GM10248 (cell line): Measurements from ENCODE around the gene ATP5MG.
A peak's percentile ranks its signal among the peaks of the same experiment; 100 is the strongest.

Experiments
- CTCF ChIA-PET: fragments of 300-600 bp; sonication (Branson Sonifier 250); formaldehyde crosslinking; extraction: SDS; loops from one replicate; lab custom pipeline; 2021; ENCODE audit warnings: antibody characterized with exemption; lab: Yijun Ruan, JAX
- POLR2A ChIA-PET: fragments of 350-650 bp; sonication (Branson Sonifier 250); formaldehyde crosslinking; extraction: SDS; loops from one replicate; lab custom pipeline; 2020; ENCODE audit warnings: antibody characterized with exemption; lab: Yijun Ruan, JAX
- DNase-seq: peaks from one replicate; pipeline ENCODE4 v3.0.0; 2012; ENCODE audit errors: extremely low spot score
- TF ChIP-seq, protein P1 (sequence below): IDR thresholded peaks from 2 replicates; pipeline ENCODE4 v1.5.1; 2012; ENCODE audit warnings: mild to moderate bottlenecking, low read depth; ENCODE audit errors: extremely low read depth, missing control alignments, control extremely low read depth

ATP5MG gene

DNA sequence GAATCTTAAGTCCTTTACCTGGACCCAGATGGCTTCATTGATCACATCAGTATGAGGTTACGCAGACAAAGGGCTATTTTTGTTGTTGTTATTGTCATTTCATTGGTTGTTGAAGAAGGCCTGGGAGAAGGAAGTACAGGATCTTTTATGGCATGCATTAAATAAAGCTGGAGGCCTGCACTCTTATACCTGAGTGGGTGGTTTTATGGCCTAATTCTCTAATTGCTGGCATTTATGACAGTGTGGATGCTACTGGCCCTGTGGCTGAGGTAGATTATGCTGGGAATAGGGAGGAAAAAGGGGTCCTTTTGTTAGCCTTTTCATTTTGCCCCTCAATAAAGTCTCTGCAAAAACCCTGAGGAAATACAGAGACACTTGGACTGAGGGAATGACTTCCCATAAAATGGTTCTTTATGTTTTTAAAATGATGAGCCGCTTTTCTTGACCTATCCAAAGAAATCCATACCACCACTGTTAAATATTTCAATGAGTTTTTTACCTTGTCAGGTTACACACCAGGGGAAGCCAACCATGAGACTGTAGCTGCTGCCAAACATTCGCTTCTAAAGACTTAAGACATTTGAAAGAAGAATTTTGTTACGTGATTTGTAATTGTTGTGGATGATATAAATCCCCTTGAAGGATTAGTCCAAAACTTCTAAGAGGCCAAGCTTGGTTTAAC is 41.6 kb downstream of the ATP5MG start:
- POLR2A ChIA-PET = interaction anchor here (1.1 to 1.2 kb wide), 2 partner anchors 8 to 66 kb away, joined by 3 to 4 read pairs; no protein-coding TSS in a partner anchor
- DNase-seq = no peak
- CTCF ChIA-PET = interaction anchor here (0.7 to 1.9 kb wide), 3 partner anchors 8 to 33 kb away, joined by 3 to 8 read pairs (median 3); partner anchors contain the start of gene KMT2A
- TF ChIP-seq, protein P1, sequence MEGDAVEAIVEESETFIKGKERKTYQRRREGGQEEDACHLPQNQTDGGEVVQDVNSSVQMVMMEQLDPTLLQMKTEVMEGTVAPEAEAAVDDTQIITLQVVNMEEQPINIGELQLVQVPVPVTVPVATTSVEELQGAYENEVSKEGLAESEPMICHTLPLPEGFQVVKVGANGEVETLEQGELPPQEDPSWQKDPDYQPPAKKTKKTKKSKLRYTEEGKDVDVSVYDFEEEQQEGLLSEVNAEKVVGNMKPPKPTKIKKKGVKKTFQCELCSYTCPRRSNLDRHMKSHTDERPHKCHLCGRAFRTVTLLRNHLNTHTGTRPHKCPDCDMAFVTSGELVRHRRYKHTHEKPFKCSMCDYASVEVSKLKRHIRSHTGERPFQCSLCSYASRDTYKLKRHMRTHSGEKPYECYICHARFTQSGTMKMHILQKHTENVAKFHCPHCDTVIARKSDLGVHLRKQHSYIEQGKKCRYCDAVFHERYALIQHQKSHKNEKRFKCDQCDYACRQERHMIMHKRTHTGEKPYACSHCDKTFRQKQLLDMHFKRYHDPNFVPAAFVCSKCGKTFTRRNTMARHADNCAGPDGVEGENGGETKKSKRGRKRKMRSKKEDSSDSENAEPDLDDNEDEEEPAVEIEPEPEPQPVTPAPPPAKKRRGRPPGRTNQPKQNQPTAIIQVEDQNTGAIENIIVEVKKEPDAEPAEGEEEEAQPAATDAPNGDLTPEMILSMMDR = no peak

DNA sequence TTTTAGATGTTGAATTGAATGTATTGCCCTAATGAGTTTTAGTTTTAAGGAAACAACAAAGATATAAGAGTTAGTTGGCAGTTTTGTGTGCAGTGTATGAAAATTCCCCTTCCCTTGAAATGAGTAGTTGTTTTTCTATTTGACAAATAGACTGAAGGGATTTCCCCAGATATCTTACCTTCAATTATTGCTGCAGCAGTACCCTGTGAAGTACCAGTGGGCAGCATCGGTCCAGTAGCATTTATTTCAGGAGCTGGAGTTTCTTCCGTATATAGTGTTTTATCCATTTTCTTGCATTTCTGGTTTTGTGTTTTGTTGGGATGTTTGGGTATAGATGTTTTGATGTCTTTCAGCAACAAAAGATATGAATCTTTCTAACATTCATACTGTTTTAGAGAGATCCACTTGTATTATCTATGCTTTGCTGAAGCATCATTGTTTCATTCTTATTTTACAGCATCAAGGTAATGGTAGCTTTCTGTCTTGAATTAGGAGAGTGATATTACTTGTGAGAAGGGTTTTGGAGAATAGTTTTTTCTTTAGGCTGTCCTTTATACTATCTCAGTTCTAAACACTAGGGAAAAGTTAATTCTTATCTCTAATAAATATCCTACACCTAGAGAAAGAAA is 42.3 kb downstream of the ATP5MG start:
- ChIA-PET CTCF (interaction anchor here (0.7 to 1.9 kb wide), 5 partner anchors 8 to 33 kb away, joined by 3 to 8 read pairs (median 3); partner anchors contain the start of gene KMT2A), POLR2A (interaction anchor here (1.1 to 1.2 kb wide), 2 partner anchors 9 to 67 kb away, joined by 3 to 4 read pairs; no protein-coding TSS in a partner anchor)
- peak; percentile 37 for DNase-seq
- TF ChIP-seq, protein P1 = no peak

DNA sequence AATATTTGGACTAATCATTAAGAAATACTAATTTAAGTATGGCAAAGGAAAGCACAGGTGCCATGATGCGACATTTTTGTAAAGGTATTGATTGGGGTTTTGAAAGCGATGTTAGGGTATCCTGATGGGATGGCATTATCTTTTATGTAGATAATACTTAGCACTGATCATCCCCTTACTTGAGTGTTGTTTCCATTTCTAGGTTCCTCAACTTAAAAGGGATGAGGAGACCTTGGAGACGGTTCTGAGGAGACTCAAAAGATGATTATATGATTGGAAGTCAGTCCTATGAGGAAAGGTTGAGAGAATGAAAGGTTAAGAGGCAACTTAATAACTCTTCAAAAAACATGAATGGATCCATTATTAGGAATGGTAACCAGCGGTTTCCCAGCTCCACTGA is 46.0 kb downstream of the ATP5MG start:
- ChIA-PET CTCF (interaction anchor here (0.9 to 1.3 kb wide), 3 partner anchors 12 to 35 kb away, joined by 3 read pairs; no protein-coding TSS in a partner anchor), POLR2A (no interaction called here)
- TF ChIP-seq, protein P1 = no peak
- DNase-seq = no peak

DNA sequence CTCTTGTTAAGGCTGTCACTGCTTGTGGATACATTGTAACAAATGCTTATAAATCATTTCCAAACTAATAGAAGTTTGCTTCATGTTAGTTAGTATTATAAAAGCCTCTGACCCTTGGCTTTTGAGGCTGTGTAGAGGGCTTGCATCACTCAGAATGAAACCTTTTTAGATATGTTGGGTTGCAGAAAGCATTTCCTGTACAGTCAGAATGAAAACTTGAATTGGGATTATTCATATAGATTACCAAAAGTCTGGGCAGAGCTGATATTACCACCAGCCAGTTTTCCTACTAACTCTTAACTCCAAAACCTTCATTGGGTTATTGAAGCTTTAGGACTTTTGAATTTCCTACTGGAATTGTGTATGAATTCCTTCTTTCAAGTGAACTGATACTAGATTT is 46.9 kb downstream of the ATP5MG start:
- DNase-seq = peak; percentile 66
- POLR2A ChIA-PET = interaction anchor here (0.6 kb wide), 1 partner anchor 196 kb away, joined by 3 read pairs; the partner anchor contains the start of gene MPZL3
- TF ChIP-seq, protein P1 = no peak
- CTCF ChIA-PET = interaction anchor here (0.9 to 1.3 kb wide), 3 partner anchors 11 to 36 kb away, joined by 3 read pairs; no protein-coding TSS in a partner anchor

DNA sequence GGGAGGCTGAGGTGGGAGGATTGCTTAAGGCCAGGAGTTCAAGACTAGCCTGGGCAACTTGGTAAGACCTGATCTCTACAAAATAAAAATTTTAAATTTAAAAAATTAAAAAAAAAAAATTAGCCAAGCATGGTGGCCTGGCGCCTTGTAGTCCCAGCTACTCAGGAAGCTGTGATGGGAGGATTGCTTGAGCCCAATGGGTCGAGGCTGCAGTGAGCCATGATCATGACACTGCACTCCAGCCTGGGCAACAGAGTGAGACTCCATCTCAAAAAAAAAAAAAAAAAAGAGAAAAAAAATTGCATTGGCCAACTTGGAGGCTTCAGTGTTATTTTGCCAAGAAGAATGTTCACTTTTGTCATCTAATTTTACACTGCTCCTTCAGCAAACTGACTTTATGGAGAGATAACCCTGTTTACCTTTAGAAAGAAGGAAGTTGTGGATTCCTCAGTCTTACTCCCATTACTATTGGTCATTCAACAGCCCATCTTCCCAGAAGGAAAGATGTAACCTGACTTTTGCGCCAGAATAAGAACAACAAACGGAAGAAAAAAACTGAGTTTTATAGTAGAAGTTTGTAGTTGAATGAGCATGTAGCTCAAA is 48.0 kb downstream of the ATP5MG start:
- ChIA-PET CTCF (interaction anchor here (1.0 kb wide), 1 partner anchor 12 kb away, joined by 3 read pairs; no protein-coding TSS in a partner anchor), POLR2A (no interaction called here)
- DNase-seq = no peak
- TF ChIP-seq, protein P1 = no peak

DNA sequence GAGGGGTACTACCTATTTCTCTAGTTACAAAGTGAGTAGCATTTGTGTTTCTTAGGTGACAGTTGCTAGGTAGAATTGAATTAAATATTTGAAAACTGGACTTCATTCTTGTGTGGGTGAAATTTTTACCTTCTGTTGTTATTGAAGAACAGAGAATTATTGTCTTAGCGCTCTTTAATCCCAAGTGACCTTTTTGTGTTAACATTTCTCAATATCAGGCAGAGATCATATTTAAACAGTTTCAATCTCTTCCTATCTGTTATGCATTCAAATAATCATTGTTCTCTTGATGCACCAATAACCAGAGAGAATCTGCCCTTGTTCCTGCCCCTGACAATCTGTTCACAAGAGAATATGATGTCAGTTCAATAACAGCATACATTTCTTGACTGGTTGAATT is 49.0 kb downstream of the ATP5MG start:
- CTCF ChIA-PET = interaction anchor here (1.0 kb wide), 1 partner anchor 11 kb away, joined by 3 read pairs; no protein-coding TSS in a partner anchor

More for the DNA sequence above, 49.0 kb downstream of the ATP5MG start:
- no peak for DNase-seq
- TF ChIP-seq, protein P1 = no peak
- POLR2A ChIA-PET = no interaction called here
